K562 (cell line): ENCODE data around the gene GTPBP2. TPM values are rescaled to one million over a fixed set of nuclear protein-coding genes. Genes with fewer than 3 reads are reported as not detected.

Source experiments
- polyA plus RNA-seq, 8 experiments: library from polyadenylated mRNA; depleted of rRNA in 4 of 8; stranded (reverse) in 5 of 8; unstranded in 3 of 8; fragments of >200 nt; fragmentation: Nextera tagmentation in 2 of 8; fragmentation: Illumina TruSeq in 1 of 8; extraction: Ambion mirVana in 2 of 8; extraction: Trizol in 1 of 8; gene quantifications; 2 replicates each; pipeline versions ENCODE4 v1.2.1 to v1.2.3, GENCODE V29; 2011 to 2014; ENCODE audit warnings: inconsistent platforms in 1 of 8, missing spikeins in 1 of 8
- total RNA-seq, 7 experiments: library from RNA; depleted of rRNA in 6 of 7; stranded (reverse); fragments of >200 nt in 6 of 7; fragmentation: Illumina TruSeq in 2 of 7; extraction: Trizol in 2 of 7; gene quantifications; 2 replicates each; pipeline versions ENCODE4 v1.2.1 to v1.2.3, GENCODE V29; 2011 to 2021; ENCODE audit warnings: low replicate concordance in 1 of 7
- TF ChIP-seq, protein P1 (sequence below), 2 experiments: fragments of 450-650 bp in 1 of 2; sonication (generic) in 1 of 2; formaldehyde crosslinking in 1 of 2; IDR thresholded peaks; 2 replicates each; pipeline versions ENCODE4 v1.7.1 to v1.9.0; 2016 to 2022; ENCODE audit warnings: inconsistent platforms in 1 of 2, mild to moderate bottlenecking in 1 of 2, missing genetic modification reagents in 1 of 2
- TF ChIP-seq, protein P2 (sequence below), 2 experiments: IDR thresholded peaks; 2 replicates each; pipeline ENCODE4 v1.6.1; 2011; ENCODE audit warnings: borderline replicate concordance in 1 of 2, control low read depth in 1 of 2, low read depth in 1 of 2, low read length in 1 of 2, mild to moderate bottlenecking in 1 of 2, mixed read lengths in 1 of 2, moderate library complexity in 1 of 2; ENCODE audit not compliant: insufficient read depth in 1 of 2, insufficient read length in 1 of 2, poor library complexity in 1 of 2, severe bottlenecking in 1 of 2; ENCODE audit errors: extremely low read depth in 1 of 2
- TF ChIP-seq, protein P3 (sequence below), 3 experiments: fragments of 200-800 bp in 1 of 3; fragments of 250-450 bp in 1 of 3; fragments of 450-650 bp in 1 of 3; sonication (Bioruptor Pico) in 1 of 3; sonication (Bioruptor generic) in 1 of 3; formaldehyde crosslinking in 1 of 3; IDR thresholded peaks; 2 replicates each; pipeline versions ENCODE4 v1.6.1 to v1.8.0; 2016 to 2022; ENCODE audit warnings: mild to moderate bottlenecking in 2 of 3, missing genetic modification characterization in 2 of 3, missing compliant biosample characterization in 1 of 3, moderate library complexity in 1 of 3

The GTPBP2 gene
- total and polyA plus RNA-seq, 9 of the 15 experiments (the other 6 are each of a cell fraction or from before 2014, with no cell fraction given): 48.4 to 196 (median 111) TPM

DNA sequence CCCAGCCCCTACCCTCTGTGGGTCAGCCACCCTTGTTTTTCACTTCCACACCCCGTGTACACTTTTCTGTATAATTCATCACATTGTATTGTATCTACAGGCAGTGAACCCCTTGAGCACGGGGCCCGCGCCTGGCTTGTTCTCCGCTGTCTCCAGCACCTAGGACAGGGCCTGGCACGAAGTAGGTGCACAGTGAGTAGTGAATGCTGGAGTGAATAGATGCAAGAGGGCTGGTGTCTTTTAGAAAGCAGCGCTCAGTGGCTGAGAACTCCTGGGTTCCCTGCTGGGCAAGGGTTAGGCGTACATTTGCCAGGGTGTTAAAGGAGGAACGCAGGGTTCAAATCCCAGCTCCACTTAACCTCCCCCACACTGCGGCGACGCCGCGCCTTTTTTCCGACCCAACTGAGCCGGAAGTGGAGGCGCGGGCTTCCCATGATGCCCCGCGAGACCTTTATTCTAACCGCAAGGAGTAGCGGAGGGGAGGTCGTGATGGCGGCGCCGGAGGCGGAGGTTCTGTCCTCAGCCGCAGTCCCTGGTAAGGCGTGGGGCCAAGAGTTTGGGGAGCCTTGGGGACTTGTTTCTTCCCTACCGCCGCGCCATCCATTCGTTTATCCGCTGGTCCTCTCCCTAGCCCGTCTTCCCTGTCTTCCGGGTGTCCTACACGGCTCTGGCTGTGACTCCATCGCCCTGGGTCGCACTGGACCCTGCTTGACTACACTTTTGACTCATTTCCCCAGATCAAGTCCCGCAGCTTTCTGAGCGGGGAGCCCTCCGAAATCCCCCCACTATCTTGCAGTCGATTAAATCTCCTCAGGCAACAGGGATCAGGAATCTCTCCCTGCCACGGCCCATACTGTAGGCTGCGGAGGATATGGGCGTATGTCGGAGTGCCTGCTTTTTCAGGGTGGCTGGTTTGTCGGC, 6.6 kb upstream of the GTPBP2 start, which contains the start of gene MAD2L1BP (continued):
- TF ChIP-seq, protein P1, sequence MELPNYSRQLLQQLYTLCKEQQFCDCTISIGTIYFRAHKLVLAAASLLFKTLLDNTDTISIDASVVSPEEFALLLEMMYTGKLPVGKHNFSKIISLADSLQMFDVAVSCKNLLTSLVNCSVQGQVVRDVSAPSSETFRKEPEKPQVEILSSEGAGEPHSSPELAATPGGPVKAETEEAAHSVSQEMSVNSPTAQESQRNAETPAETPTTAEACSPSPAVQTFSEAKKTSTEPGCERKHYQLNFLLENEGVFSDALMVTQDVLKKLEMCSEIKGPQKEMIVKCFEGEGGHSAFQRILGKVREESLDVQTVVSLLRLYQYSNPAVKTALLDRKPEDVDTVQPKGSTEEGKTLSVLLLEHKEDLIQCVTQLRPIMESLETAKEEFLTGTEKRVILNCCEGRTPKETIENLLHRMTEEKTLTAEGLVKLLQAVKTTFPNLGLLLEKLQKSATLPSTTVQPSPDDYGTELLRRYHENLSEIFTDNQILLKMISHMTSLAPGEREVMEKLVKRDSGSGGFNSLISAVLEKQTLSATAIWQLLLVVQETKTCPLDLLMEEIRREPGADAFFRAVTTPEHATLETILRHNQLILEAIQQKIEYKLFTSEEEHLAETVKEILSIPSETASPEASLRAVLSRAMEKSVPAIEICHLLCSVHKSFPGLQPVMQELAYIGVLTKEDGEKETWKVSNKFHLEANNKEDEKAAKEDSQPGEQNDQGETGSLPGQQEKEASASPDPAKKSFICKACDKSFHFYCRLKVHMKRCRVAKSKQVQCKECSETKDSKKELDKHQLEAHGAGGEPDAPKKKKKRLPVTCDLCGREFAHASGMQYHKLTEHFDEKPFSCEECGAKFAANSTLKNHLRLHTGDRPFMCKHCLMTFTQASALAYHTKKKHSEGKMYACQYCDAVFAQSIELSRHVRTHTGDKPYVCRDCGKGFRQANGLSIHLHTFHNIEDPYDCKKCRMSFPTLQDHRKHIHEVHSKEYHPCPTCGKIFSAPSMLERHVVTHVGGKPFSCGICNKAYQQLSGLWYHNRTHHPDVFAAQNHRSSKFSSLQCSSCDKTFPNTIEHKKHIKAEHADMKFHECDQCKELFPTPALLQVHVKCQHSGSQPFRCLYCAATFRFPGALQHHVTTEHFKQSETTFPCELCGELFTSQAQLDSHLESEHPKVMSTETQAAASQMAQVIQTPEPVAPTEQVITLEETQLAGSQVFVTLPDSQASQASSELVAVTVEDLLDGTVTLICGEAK (IDR thresholded peaks at IDR 0.05): peak; percentile 79
- TF ChIP-seq, protein P1 (CRISPR knock-in tag; IDR thresholded peaks at IDR 0.05): 0 out of 2 replicates have a peak, but pooled peaks have one; percentile 34
- TF ChIP-seq, protein P2, sequence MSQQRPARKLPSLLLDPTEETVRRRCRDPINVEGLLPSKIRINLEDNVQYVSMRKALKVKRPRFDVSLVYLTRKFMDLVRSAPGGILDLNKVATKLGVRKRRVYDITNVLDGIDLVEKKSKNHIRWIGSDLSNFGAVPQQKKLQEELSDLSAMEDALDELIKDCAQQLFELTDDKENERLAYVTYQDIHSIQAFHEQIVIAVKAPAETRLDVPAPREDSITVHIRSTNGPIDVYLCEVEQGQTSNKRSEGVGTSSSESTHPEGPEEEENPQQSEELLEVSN (IDR thresholded peaks at IDR 0.05; ENCODE audit: borderline replicate concordance in 1 of 2, extremely low read depth in 1 of 2, insufficient read depth in 1 of 2, insufficient read length in 1 of 2, low read depth in 1 of 2, low read length in 1 of 2, poor library complexity in 1 of 2, severe bottlenecking in 1 of 2): peak; percentile 79 to 85
- TF ChIP-seq, protein P3, sequence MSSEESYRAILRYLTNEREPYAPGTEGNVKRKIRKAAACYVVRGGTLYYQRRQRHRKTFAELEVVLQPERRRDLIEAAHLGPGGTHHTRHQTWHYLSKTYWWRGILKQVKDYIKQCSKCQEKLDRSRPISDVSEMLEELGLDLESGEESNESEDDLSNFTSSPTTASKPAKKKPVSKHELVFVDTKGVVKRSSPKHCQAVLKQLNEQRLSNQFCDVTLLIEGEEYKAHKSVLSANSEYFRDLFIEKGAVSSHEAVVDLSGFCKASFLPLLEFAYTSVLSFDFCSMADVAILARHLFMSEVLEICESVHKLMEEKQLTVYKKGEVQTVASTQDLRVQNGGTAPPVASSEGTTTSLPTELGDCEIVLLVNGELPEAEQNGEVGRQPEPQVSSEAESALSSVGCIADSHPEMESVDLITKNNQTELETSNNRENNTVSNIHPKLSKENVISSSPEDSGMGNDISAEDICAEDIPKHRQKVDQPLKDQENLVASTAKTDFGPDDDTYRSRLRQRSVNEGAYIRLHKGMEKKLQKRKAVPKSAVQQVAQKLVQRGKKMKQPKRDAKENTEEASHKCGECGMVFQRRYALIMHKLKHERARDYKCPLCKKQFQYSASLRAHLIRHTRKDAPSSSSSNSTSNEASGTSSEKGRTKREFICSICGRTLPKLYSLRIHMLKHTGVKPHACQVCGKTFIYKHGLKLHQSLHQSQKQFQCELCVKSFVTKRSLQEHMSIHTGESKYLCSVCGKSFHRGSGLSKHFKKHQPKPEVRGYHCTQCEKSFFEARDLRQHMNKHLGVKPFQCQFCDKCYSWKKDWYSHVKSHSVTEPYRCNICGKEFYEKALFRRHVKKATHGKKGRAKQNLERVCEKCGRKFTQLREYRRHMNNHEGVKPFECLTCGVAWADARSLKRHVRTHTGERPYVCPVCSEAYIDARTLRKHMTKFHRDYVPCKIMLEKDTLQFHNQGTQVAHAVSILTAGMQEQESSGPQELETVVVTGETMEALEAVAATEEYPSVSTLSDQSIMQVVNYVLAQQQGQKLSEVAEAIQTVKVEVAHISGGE (CRISPR knock-in tag; IDR thresholded peaks at IDR 0.05): peak in 1 of 3 experiments; percentile 72; a peak in 2 of 6 replicates
